ENCODE measurements around the gene ABCG4.
"Not testable (repeated sequence)": the region's sequence is repeated elsewhere in the genome, so short reads cannot be mapped to it uniquely, and the experiment has no call there.

DNA sequence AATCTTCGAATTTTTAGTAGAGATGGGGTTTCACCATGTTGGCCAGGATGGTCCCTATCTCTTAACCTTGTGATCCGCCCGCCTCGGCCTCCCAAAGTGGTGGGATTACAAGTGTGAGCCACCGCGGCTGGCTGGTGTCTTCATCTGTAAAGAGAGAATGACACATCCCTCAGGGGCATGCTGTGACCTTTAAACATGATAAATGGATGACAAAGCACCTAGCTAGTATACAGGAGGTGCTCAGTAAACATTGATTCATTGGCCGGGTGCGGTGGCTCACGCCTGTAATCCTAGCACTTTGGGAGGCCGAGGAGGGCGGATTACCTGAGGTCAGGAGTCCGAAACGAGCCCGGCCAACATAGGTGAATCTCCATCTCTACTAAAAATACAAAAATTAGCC lies 42.4 kb downstream of the ABCG4 start:
- not testable (repeated sequence) for TF ChIP-seq POLR2A (IDR thresholded peaks at IDR 0.05); POLR2AphosphoS5 (IDR thresholded peaks at IDR 0.05); EP300 (IDR thresholded peaks at IDR 0.05; ENCODE audit: low read depth)
- TF ChIP-seq, protein P1, sequence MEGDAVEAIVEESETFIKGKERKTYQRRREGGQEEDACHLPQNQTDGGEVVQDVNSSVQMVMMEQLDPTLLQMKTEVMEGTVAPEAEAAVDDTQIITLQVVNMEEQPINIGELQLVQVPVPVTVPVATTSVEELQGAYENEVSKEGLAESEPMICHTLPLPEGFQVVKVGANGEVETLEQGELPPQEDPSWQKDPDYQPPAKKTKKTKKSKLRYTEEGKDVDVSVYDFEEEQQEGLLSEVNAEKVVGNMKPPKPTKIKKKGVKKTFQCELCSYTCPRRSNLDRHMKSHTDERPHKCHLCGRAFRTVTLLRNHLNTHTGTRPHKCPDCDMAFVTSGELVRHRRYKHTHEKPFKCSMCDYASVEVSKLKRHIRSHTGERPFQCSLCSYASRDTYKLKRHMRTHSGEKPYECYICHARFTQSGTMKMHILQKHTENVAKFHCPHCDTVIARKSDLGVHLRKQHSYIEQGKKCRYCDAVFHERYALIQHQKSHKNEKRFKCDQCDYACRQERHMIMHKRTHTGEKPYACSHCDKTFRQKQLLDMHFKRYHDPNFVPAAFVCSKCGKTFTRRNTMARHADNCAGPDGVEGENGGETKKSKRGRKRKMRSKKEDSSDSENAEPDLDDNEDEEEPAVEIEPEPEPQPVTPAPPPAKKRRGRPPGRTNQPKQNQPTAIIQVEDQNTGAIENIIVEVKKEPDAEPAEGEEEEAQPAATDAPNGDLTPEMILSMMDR (IDR thresholded peaks at IDR 0.05), result not testable (repeated sequence)
